ENCODE data around the gene FGFBP3. TPM values are rescaled to one million over a fixed set of nuclear protein-coding genes. Genes with fewer than 3 reads are reported as not detected.

The FGFBP3 gene
- polyA plus RNA-seq, 2 of the 4 experiments (the other 2 are of a cell fraction) = 0.70 to 2.7 TPM

DNA sequence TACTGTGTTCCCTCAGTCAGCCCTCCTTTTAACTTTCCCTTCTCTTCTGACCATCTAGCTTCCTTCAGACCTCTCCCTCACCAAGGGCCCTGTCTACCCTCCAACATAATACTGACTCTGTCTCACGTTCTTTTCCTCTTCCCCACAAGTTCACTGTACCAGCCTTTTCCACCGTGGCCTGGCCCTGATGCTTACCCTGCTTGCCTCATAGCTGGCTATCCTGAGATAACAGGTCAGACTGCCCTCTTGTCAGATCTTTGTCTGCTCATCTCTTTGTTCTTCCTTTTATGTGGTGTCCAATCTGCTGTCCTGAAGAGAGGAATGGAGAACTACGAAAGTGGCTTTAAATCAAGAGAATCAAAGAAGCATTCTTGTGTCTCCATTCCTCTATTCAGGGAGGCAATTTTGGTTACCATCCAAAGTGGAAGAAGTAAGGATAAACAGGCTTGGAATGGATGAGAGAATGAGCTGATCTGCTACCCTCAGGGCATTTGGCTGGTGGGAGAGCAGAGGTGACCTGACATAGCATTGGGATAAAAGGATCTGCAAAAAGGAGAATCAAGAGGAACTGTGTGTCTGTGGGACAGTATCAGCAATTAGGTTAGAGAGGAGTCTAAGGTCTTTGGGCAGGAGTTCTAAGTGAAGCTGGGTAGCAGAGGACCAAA is 22.4 kb upstream of the FGFBP3 start:
- no peak for ATAC-seq
- POLR2A ChIA-PET = interaction anchor here (1.3 kb wide), 1 partner anchor 8 kb away, joined by 4 read pairs; the partner anchor contains the start of gene BTAF1
- Histone ChIP-seq H3K27ac (no peak overlapping the region), H3K4me1 (peaks cover 19% of the 10 kb centered on the region; the same call in 2 of the 3 replicates), H3K4me2 (no peak overlapping the region), H3K4me3 (no peak overlapping the region), H3K9me3 (no peaks in the 10 kb centered on the region)
- WGBS (ENCODE audit: missing lambda C conversion rate) = 90% methylated on average over 3 of the region's 3 CpGs
- TF ChIP-seq KDM1A (IDR thresholded peaks at IDR 0.05; ENCODE audit: low read depth) (no peak), KDM5A (IDR thresholded peaks at IDR 0.05) (no peak), ZC3H11A (IDR thresholded peaks at IDR 0.05) (no peak), HOXB13 (CRISPR knock-in tag; IDR thresholded peaks at IDR 0.05; ENCODE audit: low read depth) (no peak), RCOR1 (IDR thresholded peaks at IDR 0.05; ENCODE audit: low read depth, low read length) (no peak), JUN (IDR thresholded peaks at IDR 0.05) (no peak), MAZ (IDR thresholded peaks at IDR 0.05; ENCODE audit: borderline replicate concordance, low read depth, low read length) (no peak), FOXS1 (CRISPR knock-in tag; IDR thresholded peaks at IDR 0.05) (no peak), SMC3 (IDR thresholded peaks at IDR 0.05) (no peak)
- TF ChIP-seq, protein P1, sequence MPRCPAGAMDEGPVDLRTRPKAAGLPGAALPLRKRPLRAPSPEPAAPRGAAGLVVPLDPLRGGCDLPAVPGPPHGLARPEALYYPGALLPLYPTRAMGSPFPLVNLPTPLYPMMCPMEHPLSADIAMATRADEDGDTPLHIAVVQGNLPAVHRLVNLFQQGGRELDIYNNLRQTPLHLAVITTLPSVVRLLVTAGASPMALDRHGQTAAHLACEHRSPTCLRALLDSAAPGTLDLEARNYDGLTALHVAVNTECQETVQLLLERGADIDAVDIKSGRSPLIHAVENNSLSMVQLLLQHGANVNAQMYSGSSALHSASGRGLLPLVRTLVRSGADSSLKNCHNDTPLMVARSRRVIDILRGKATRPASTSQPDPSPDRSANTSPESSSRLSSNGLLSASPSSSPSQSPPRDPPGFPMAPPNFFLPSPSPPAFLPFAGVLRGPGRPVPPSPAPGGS (IDR thresholded peaks at IDR 0.05) = no peak
- TF ChIP-seq, protein P2, sequence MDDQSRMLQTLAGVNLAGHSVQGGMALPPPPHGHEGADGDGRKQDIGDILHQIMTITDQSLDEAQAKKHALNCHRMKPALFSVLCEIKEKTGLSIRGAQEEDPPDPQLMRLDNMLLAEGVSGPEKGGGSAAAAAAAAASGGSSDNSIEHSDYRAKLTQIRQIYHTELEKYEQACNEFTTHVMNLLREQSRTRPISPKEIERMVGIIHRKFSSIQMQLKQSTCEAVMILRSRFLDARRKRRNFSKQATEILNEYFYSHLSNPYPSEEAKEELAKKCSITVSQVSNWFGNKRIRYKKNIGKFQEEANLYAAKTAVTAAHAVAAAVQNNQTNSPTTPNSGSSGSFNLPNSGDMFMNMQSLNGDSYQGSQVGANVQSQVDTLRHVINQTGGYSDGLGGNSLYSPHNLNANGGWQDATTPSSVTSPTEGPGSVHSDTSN (IDR thresholded peaks at IDR 0.05) = no peak
- CTCF ChIA-PET = interaction anchor here (0.9 to 1.2 kb wide), 3 partner anchors 18 to 173 kb away, joined by 3 to 5 read pairs (median 3); no protein-coding TSS in a partner anchor
- no peak for DNase-seq (ENCODE audit: low read depth in 1 of 2, low spot score in 1 of 2)
- no peak for FAIRE-seq

- ATAC-seq (no peak), FAIRE-seq (no peak), DNase-seq (ENCODE audit: low read depth in 1 of 2, low spot score in 1 of 2) (no peak)
- no peak for TF ChIP-seq HOXB5 (CRISPR knock-in tag; IDR thresholded peaks at IDR 0.05)
- Histone ChIP-seq H3K4me3 (no peak overlapping the region), H3K4me1 (peaks cover 21% of the 10 kb centered on the region; the same call in 2 of the 3 replicates), H3K27ac (no peak overlapping the region), H3K9me3 (no peaks in the 10 kb centered on the region), H3K4me2 (peak overlapping the region; percentile 27; the same call in 1 of the 3 replicates)
- WGBS (ENCODE audit: missing lambda C conversion rate) = 57% methylated on average over 3 of the region's 3 CpGs
- ChIA-PET CTCF (no interaction called here), POLR2A (no interaction called here)
Observed at GRCh38 chr10:91930939-91931338, 21.7 kb upstream of the FGFBP3 start.

GRCh38 chr10:91925022-91925320 is 15.7 kb upstream of the FGFBP3 start:
- H3K27ac ChIP-seq = no peak overlapping the region; a peak in 1 of 6 replicates
- 58% methylated on average over 2 of the region's 2 CpGs for WGBS (ENCODE audit: missing lambda C conversion rate)
- peak overlapping the region; percentile 92 for H3K4me2 ChIP-seq
- ChIA-PET CTCF (interaction anchor here (2.9 kb wide), 1 partner anchor 12 kb away, joined by 17 read pairs; no protein-coding TSS in a partner anchor), POLR2A (no interaction called here)
- FAIRE-seq = no peak
- TF ChIP-seq RNF2 (IDR thresholded peaks at IDR 0.05; ENCODE audit: borderline replicate concordance, low read depth) = no peak
- no peak for TF ChIP-seq HOXB13 (CRISPR knock-in tag; IDR thresholded peaks at IDR 0.05; ENCODE audit: low read depth)
- TF ChIP-seq NFE2L2 (conservative IDR thresholded peaks at IDR 0.05; ENCODE audit: low read length) = no peak
- TF ChIP-seq EHF (CRISPR knock-in tag; IDR thresholded peaks at IDR 0.05) = no peak
- TF ChIP-seq, protein P3, sequence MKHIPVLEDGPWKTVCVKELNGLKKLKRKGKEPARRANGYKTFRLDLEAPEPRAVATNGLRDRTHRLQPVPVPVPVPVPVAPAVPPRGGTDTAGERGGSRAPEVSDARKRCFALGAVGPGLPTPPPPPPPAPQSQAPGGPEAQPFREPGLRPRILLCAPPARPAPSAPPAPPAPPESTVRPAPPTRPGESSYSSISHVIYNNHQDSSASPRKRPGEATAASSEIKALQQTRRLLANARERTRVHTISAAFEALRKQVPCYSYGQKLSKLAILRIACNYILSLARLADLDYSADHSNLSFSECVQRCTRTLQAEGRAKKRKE (CRISPR knock-in tag; IDR thresholded peaks at IDR 0.05; ENCODE audit: low read depth) = no peak
- TF ChIP-seq RFX5 (IDR thresholded peaks at IDR 0.05) = no peak
- TF ChIP-seq KDM5A (IDR thresholded peaks at IDR 0.05) = no peak
- TF ChIP-seq MYC (IDR thresholded peaks at IDR 0.05; ENCODE audit: borderline replicate concordance, low read length) = no peak
- TF ChIP-seq TP53 (CRISPR knock-in tag; IDR thresholded peaks at IDR 0.05) = no peak
- no peak for TF ChIP-seq SMC3 (IDR thresholded peaks at IDR 0.05)
- no peak for TF ChIP-seq NR3C1 (IDR thresholded peaks at IDR 0.05)
- no peak for TF ChIP-seq JUN (IDR thresholded peaks at IDR 0.05)
- no peak for TF ChIP-seq HEYL (CRISPR knock-in tag; IDR thresholded peaks at IDR 0.05)
- no peak for TF ChIP-seq HES2 (IDR thresholded peaks at IDR 0.05)
- no peak for TF ChIP-seq BHLHE40 (IDR thresholded peaks at IDR 0.05; ENCODE audit: low read depth, low read length)
- TF ChIP-seq EHMT2 (IDR thresholded peaks at IDR 0.05; ENCODE audit: low read depth) = no peak
- no peak for TF ChIP-seq FOSL2 (IDR thresholded peaks at IDR 0.05)
- TF ChIP-seq FOSL2 (CRISPR knock-in tag; IDR thresholded peaks at IDR 0.05) = no peak
- peaks cover 14% of the 10 kb centered on the region; the same call in 2 of the 3 replicates for H3K4me1 ChIP-seq
- DNase-seq (ENCODE audit: low read depth in 1 of 2, low spot score in 1 of 2) = no peak
- H3K4me3 ChIP-seq = peak overlapping the region; percentile 58
- no peak for ATAC-seq
- H3K9me3 ChIP-seq = no peaks in the 10 kb centered on the region

Data from A549 (cell line).